GM12891 (cell line): ENCODE results near the gene RAPGEF4.

Source experiments
- POLR2A ChIP-seq: IDR thresholded peaks from 2 replicates; pipeline ENCODE4 v1.6.1; 2011; ENCODE audit warnings: low read depth, low read length, control low read depth
- POLR2AphosphoS5 ChIP-seq: IDR thresholded peaks from 2 replicates; pipeline ENCODE4 v1.6.1; 2011; ENCODE audit warnings: low read depth, low read length, control low read depth

GRCh38 chr2:172924097-172924660, 188.5 kb downstream of the RAPGEF4 start:
- TF ChIP-seq POLR2AphosphoS5 = no peak
- no peak for TF ChIP-seq POLR2A
